ENCODE data around the gene GIN1. TPM values are rescaled to one million over a fixed set of nuclear protein-coding genes. Genes with fewer than 3 reads are reported as not detected.
"Not testable (repeated sequence)": the region's sequence is repeated elsewhere in the genome, so short reads cannot be mapped to it uniquely, and the experiment has no call there.

GIN1 gene
- total RNA-seq, 2 experiments from 2014 or later = 9.6 to 10.8 TPM

GRCh38 chr5:103101079-103101750 is 18.7 kb downstream of the GIN1 start:
- no peak overlapping the region for H3K4me3 Mint-ChIP-seq
- H3K27me3 Mint-ChIP-seq = no peaks in the 10 kb centered on the region
- POLR2A ChIA-PET = no interaction called here
- DNase-seq = no peak
- CTCF ChIA-PET = no interaction called here
- H3K36me3 Mint-ChIP-seq (ENCODE audit: low read depth) = peaks cover 18% of the 10 kb centered on the region
- H3K4me1 Mint-ChIP-seq = peaks cover 1% of the 10 kb centered on the region
- no peak overlapping the region for H3K27ac Mint-ChIP-seq
- H3K9me3 Mint-ChIP-seq = no peaks in the 10 kb centered on the region

GRCh38 chr5:103098993-103099392 is 20.9 kb downstream of the GIN1 start:
- H3K4me1 Mint-ChIP-seq = peaks cover 1% of the 10 kb centered on the region
- no peak overlapping the region for H3K27ac Mint-ChIP-seq
- DNase-seq = no peak
- no peaks in the 10 kb centered on the region for H3K9me3 Mint-ChIP-seq
- ChIA-PET CTCF (no interaction called here), POLR2A (no interaction called here)
- no peaks in the 10 kb centered on the region for H3K27me3 Mint-ChIP-seq
- H3K4me3 Mint-ChIP-seq = no peak overlapping the region
- peaks cover 12% of the 10 kb centered on the region for H3K36me3 Mint-ChIP-seq (ENCODE audit: low read depth)

- ChIA-PET POLR2A (no interaction called here), CTCF (no interaction called here)
- Mint-ChIP-seq H3K27me3 (no peaks in the 10 kb centered on the region), H3K27ac (no peak overlapping the region), H3K36me3 (ENCODE audit: low read depth) (peaks cover 20% of the 10 kb centered on the region), H3K9me3 (no peaks in the 10 kb centered on the region), H3K4me3 (no peak overlapping the region), H3K4me1 (no peaks in the 10 kb centered on the region)
- DNase-seq = no peak
These were observed 25.2 kb downstream of the GIN1 start for GRCh38 chr5:103094737-103095136.

DNA sequence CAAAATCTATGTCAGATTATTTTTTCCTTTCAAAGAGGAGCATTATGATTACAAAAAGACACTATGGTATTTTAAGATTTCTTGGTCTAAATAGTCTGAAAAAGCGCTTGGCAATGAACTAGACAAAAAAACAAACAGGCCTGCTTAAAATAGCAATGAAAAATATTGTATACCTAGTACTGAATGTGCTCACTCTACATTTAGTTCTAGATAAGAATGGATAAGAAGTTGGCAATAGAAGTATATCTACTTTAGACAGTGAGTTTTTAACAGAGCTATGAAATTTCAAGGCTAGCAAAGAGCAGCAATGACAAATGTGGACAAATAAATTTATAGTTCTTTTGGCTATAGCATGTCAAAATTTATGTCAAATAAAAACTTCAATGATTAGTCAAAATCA is 26.2 kb downstream of the GIN1 start:
- CTCF ChIA-PET = no interaction called here
- Mint-ChIP-seq H3K9me3 (no peaks in the 10 kb centered on the region), H3K27ac (no peak overlapping the region)

DNA sequence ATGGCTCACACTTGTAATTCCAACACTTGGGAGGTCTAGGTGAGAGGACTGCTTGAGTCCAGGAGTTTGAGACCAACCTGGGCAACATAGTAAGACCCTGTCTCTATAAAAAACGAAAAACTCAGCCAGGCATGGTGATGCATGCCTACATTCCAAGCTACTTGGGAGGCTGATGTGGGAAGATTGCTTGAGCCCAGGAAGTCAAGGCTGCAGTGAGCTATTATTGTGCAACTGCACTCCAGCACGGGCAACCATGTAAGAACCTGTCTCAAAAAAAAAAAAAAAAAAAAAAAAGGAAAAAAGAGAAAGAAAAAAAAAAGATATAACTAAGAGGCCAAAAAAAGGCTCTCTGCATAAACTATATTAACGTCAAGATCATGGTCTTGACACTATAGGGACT is 27.3 kb downstream of the GIN1 start:
- ChIA-PET CTCF (no interaction called here), POLR2A (no interaction called here)
- no peak overlapping the region for H3K27ac Mint-ChIP-seq
- H3K4me1 Mint-ChIP-seq = no peaks in the 10 kb centered on the region
- no peak for DNase-seq
- H3K9me3 Mint-ChIP-seq = no peaks in the 10 kb centered on the region
- H3K27me3 Mint-ChIP-seq = no peaks in the 10 kb centered on the region
- H3K36me3 Mint-ChIP-seq (ENCODE audit: low read depth) = peaks cover 24% of the 10 kb centered on the region
- H3K4me3 Mint-ChIP-seq = no peak overlapping the region

More for the DNA sequence above, 26.2 kb downstream of the GIN1 start:
- Mint-ChIP-seq H3K4me1 (no peaks in the 10 kb centered on the region), H3K27me3 (no peaks in the 10 kb centered on the region), H3K4me3 (no peak overlapping the region), H3K36me3 (ENCODE audit: low read depth) (peaks cover 18% of the 10 kb centered on the region)
- DNase-seq = no peak
- POLR2A ChIA-PET = no interaction called here

DNA sequence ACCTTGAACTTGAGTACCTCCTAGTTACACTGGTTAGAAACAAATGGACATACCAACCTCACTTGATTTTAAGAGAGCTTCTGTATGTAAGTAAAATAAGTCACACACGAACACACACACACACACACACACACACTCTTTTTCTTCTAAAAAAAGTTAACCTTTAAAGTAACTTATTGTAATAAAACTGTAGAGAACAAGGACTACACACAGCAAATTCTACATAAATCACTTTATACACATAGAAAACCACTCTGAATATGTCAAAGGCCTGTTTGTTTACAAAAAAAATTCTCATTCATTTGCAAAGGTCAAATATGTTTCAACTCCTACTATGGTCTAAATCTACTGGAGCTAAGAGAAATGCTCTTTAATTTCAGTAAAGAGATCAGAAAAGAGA is 29.1 kb downstream of the GIN1 start:
- Mint-ChIP-seq H3K36me3 (ENCODE audit: low read depth) (peaks cover 27% of the 10 kb centered on the region), H3K27ac (no peak overlapping the region), H3K27me3 (no peaks in the 10 kb centered on the region), H3K4me1 (no peaks in the 10 kb centered on the region), H3K9me3 (no peaks in the 10 kb centered on the region), H3K4me3 (no peak overlapping the region)
- no peak for DNase-seq
- ChIA-PET CTCF (interaction anchor here (1.5 kb wide), 1 partner anchor 125 kb away, joined by 3 read pairs; no protein-coding TSS in a partner anchor), POLR2A (no interaction called here)

- Mint-ChIP-seq H3K4me1 (no peaks in the 10 kb centered on the region), H3K36me3 (ENCODE audit: low read depth) (peaks cover 39% of the 10 kb centered on the region), H3K27ac (no peak overlapping the region), H3K9me3 (peaks cover under 1% of the 10 kb centered on the region), H3K4me3 (no peak overlapping the region), H3K27me3 (no peaks in the 10 kb centered on the region)
- POLR2A ChIA-PET = no interaction called here
- DNase-seq = no peak
- CTCF ChIA-PET = interaction anchor here (1.5 kb wide), 1 partner anchor 127 kb away, joined by 3 read pairs; no protein-coding TSS in a partner anchor
These were observed 30.7 kb downstream of the GIN1 start for GRCh38 chr5:103089272-103089671.

- DNase-seq = no peak
- Mint-ChIP-seq H3K36me3 (ENCODE audit: low read depth) (peaks cover 31% of the 10 kb centered on the region), H3K4me1 (no peaks in the 10 kb centered on the region), H3K9me3 (peaks cover 14% of the 10 kb centered on the region), H3K27ac (no peak overlapping the region), H3K27me3 (no peaks in the 10 kb centered on the region), H3K4me3 (no peak overlapping the region)
- ChIA-PET CTCF (no interaction called here), POLR2A (no interaction called here)
These were observed 33.4 kb downstream of the GIN1 start for GRCh38 chr5:103086547-103086946.

DNA sequence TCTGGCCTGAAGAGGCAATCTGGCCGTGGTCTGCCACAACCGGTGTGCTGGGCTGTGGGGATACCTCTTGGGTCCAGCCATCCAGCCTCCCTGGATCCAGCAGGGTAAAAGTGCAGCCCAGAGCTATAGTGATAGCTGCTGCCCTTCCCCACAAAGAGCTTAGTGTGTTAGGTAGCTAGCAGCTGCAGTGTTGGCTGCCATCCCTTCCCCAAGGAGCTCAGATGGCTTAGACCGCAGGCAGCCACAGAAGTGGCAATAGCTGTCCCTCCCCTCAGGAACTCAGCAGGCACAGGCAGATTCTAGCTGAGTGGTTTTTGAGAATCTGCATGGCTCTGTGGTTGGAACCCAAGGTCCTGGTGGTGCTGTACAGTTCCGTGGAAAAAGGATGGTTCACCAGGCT is 40.1 kb downstream of the GIN1 start:
- H3K9me3 Mint-ChIP-seq = peaks cover 39% of the 10 kb centered on the region
- ChIA-PET POLR2A (no interaction called here), CTCF (no interaction called here)
- H3K27ac Mint-ChIP-seq = no peak overlapping the region
- H3K4me3 Mint-ChIP-seq = no peak overlapping the region
- peaks cover 4% of the 10 kb centered on the region for H3K27me3 Mint-ChIP-seq
- peaks cover 10% of the 10 kb centered on the region for H3K36me3 Mint-ChIP-seq (ENCODE audit: low read depth)
- H3K4me1 Mint-ChIP-seq = no peaks in the 10 kb centered on the region
- DNase-seq = no peak

- H3K27me3 Mint-ChIP-seq = peaks cover 4% of the 10 kb centered on the region
- H3K9me3 Mint-ChIP-seq = peaks cover 30% of the 10 kb centered on the region
- CTCF ChIA-PET = no interaction called here
- POLR2A ChIA-PET = no interaction called here
- no peaks in the 10 kb centered on the region for H3K4me1 Mint-ChIP-seq
- no peak for DNase-seq
- H3K27ac Mint-ChIP-seq = no peak overlapping the region
- H3K36me3 Mint-ChIP-seq (ENCODE audit: low read depth) = no peaks in the 10 kb centered on the region
- H3K4me3 Mint-ChIP-seq = no peak overlapping the region
These were observed 44.5 kb downstream of the GIN1 start for GRCh38 chr5:103075442-103075841.

DNA sequence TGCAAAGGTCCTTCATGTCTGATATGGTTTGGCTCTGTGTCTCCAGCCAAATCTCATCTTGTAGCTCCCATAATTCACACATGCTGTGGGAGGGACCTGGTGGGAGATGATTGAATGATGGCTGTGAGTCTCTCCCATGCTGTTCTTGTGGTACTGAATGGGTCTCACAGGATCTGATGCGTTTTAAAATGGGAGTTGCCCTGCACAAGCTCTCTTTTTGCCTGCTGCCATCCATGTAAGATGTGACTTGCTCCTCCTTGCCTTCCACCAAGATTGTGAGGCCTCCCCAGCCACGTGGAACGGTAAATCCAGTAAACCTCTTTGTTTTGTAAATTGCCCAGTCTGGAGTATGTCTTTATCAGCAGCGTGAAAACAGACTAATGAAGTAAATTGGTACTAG is 46.4 kb downstream of the GIN1 start:
- CTCF ChIA-PET; H3K27me3 Mint-ChIP-seq; DNase-seq; H3K36me3 Mint-ChIP-seq (ENCODE audit: low read depth); H3K4me3 Mint-ChIP-seq; H3K4me1 Mint-ChIP-seq; POLR2A ChIA-PET; H3K27ac Mint-ChIP-seq: not testable (repeated sequence)
- H3K9me3 Mint-ChIP-seq = peaks cover 28% of the 10 kb centered on the region

DNA sequence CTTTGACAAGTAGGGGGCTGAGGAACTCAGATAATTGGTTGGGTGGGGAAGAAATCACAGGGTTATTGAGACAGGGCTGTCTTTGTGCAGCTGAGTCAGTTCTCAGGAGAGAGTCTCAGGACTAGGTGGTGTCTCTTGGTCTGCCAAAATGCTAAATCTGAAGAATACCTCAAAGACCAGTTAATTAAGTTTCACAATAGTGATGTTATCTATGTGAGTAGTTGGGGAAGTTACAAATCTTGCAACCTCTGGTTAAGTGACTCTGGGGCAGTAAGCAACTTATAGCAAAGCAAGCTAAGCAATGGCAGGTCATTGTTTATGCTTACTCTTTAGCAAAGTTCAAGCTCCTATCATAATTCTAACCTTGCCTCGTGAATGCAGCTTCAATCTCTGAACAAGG is 53.6 kb downstream of the GIN1 start:
- H3K4me3 Mint-ChIP-seq = no peak overlapping the region
- POLR2A ChIA-PET = no interaction called here

GRCh38 chr5:103060424-103060954 is 59.4 kb downstream of the GIN1 start:
- Mint-ChIP-seq H3K36me3 (ENCODE audit: low read depth) (no peaks in the 10 kb centered on the region), H3K4me3 (no peak overlapping the region)

More for the DNA sequence above, 53.6 kb downstream of the GIN1 start:
- CTCF ChIA-PET = interaction anchor here (0.8 kb wide), 1 partner anchor 35 kb away, joined by 3 read pairs; no protein-coding TSS in a partner anchor
- no peaks in the 10 kb centered on the region for H3K36me3 Mint-ChIP-seq (ENCODE audit: low read depth)
- DNase-seq = no peak
- no peaks in the 10 kb centered on the region for H3K9me3 Mint-ChIP-seq
- H3K27ac Mint-ChIP-seq = no peak overlapping the region
- peaks cover 2% of the 10 kb centered on the region for H3K27me3 Mint-ChIP-seq
- peaks cover 2% of the 10 kb centered on the region for H3K4me1 Mint-ChIP-seq

DNA sequence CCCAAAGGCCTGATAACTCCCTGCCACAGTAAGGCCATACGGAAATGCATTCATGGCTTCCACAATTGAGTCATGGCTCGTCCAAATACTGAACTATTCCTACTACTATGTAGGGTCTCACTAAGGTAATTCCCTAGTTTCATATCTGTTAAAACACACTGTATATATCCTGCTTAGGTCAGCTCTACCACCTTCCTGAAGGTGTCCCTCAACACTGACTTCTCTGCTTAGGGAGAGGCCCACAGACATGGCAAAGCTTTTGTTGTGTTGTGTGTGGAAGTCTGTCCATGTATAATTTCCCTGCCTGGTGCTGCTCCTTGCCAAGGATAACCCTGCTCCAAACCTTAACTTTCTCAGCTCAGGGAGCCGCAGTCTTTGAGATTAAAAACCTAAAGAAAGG is 60.4 kb downstream of the GIN1 start:
- ChIA-PET POLR2A (interaction anchor here (0.8 kb wide), 1 partner anchor 61 kb away, joined by 3 read pairs; the partner anchor contains the start of genes GIN1 and PPIP5K2), CTCF (no interaction called here)
- no peak for DNase-seq
- Mint-ChIP-seq H3K9me3 (no peaks in the 10 kb centered on the region), H3K27me3 (peaks cover 2% of the 10 kb centered on the region), H3K27ac (no peak overlapping the region), H3K4me3 (no peak overlapping the region), H3K4me1 (peaks cover 6% of the 10 kb centered on the region), H3K36me3 (ENCODE audit: low read depth) (no peaks in the 10 kb centered on the region)

More at GRCh38 chr5:103060424-103060954, 59.4 kb downstream of the GIN1 start:
- POLR2A ChIA-PET = no interaction called here
- no peaks in the 10 kb centered on the region for H3K9me3 Mint-ChIP-seq
- CTCF ChIA-PET = no interaction called here
- no peak for DNase-seq
- H3K27ac Mint-ChIP-seq = no peak overlapping the region
- H3K27me3 Mint-ChIP-seq = peaks cover 2% of the 10 kb centered on the region
- H3K4me1 Mint-ChIP-seq = peaks cover 6% of the 10 kb centered on the region
